K562 (cell line): ENCODE results near the gene ZNF554. TPM values are rescaled to one million over a fixed set of nuclear protein-coding genes. Genes with fewer than 3 reads are reported as not detected.

Experiments used
- GABPB2 ChIP-seq: fragments of 250-450 bp; sonication (Bioruptor Pico); conservative IDR thresholded peaks from 2 replicates; pipeline ENCODE4 v1.5.1; 2021; ENCODE audit warnings: mild to moderate bottlenecking
- POLR2G ChIP-seq: fragments of 200-400 bp; formaldehyde crosslinking; IDR thresholded peaks from 2 replicates; pipeline ENCODE4 v1.6.1; 2017; ENCODE audit warnings: low read depth, mild to moderate bottlenecking, antibody characterized with exemption, low read length, moderate library complexity
- RBM17 ChIP-seq: fragments of 200-400 bp; formaldehyde crosslinking; IDR thresholded peaks from 2 replicates; pipeline ENCODE4 v1.6.1; 2017; ENCODE audit warnings: low read depth, mild to moderate bottlenecking, low read length, borderline replicate concordance
- ZNF408 ChIP-seq: fragments of 250-450 bp; sonication (Bioruptor Pico); IDR thresholded peaks from 2 replicates; pipeline ENCODE4 v1.4.0; 2020; ENCODE audit warnings: low read depth, mild to moderate bottlenecking, moderate library complexity
- polyA plus RNA-seq, 8 experiments: library from polyadenylated mRNA; depleted of rRNA in 4 of 8; stranded (reverse) in 5 of 8; unstranded in 3 of 8; fragments of >200 nt; fragmentation: Nextera tagmentation in 2 of 8; fragmentation: Illumina TruSeq in 1 of 8; extraction: Ambion mirVana in 2 of 8; extraction: Trizol in 1 of 8; gene quantifications; 2 replicates each; pipeline versions ENCODE4 v1.2.1 to v1.2.3, GENCODE V29; 2011 to 2014; ENCODE audit warnings: inconsistent platforms in 1 of 8, missing spikeins in 1 of 8
- total RNA-seq, 7 experiments: library from RNA; depleted of rRNA in 6 of 7; stranded (reverse); fragments of >200 nt in 6 of 7; fragmentation: Illumina TruSeq in 2 of 7; extraction: Trizol in 2 of 7; gene quantifications; 2 replicates each; pipeline versions ENCODE4 v1.2.1 to v1.2.3, GENCODE V29; 2011 to 2021; ENCODE audit warnings: low replicate concordance in 1 of 7
- TF ChIP-seq, protein P1 (sequence below), 2 experiments: fragments of 450-650 bp in 1 of 2; IDR thresholded peaks; 2 replicates each; pipeline ENCODE4 v1.6.1; 2011 to 2017; ENCODE audit warnings: low read depth in 2 of 2, antibody characterized with exemption in 1 of 2, borderline replicate concordance in 1 of 2, low read length in 1 of 2, mild to moderate bottlenecking in 1 of 2, mixed read lengths in 1 of 2; ENCODE audit not compliant: control insufficient read depth in 1 of 2
- TF ChIP-seq, protein P2 (sequence below): fragments of 200-800 bp; sonication (Bioruptor generic); IDR thresholded peaks from 2 replicates; pipeline ENCODE4 v1.6.1; 2016; ENCODE audit warnings: missing genetic modification characterization, missing compliant biosample characterization

Gene ZNF554
- total and polyA plus RNA-seq, 9 of the 15 experiments (the other 6 are each of a cell fraction or from before 2014, with no cell fraction given): 0.07 to 1.8 (median 1.1) TPM

DNA sequence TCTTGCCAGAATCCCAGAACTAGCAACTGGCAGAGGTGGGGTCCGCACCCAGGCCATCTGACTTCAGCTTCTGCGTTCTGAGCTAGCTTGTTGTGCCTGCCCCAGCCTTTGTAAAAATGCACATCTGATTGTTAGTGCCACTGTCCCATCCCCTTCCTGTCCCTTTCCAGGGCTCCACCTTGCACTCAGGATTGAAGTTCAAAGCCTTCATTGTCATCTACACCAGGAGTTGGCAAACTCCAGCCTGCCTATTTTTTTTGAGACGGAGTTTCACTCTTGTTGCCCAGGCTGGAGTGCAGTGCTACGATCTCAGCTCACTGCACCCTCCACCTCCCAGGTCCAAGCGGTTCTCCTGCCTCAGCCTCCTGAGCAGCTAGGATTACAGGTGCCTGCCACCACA lies 31.4 kb upstream of the ZNF554 start (continued):
- TF ChIP-seq POLR2G (no peak), ZNF408 (CRISPR knock-in tag) (no peak), GABPB2 (CRISPR knock-in tag) (no peak), RBM17 (no peak)
- TF ChIP-seq, protein P1, sequence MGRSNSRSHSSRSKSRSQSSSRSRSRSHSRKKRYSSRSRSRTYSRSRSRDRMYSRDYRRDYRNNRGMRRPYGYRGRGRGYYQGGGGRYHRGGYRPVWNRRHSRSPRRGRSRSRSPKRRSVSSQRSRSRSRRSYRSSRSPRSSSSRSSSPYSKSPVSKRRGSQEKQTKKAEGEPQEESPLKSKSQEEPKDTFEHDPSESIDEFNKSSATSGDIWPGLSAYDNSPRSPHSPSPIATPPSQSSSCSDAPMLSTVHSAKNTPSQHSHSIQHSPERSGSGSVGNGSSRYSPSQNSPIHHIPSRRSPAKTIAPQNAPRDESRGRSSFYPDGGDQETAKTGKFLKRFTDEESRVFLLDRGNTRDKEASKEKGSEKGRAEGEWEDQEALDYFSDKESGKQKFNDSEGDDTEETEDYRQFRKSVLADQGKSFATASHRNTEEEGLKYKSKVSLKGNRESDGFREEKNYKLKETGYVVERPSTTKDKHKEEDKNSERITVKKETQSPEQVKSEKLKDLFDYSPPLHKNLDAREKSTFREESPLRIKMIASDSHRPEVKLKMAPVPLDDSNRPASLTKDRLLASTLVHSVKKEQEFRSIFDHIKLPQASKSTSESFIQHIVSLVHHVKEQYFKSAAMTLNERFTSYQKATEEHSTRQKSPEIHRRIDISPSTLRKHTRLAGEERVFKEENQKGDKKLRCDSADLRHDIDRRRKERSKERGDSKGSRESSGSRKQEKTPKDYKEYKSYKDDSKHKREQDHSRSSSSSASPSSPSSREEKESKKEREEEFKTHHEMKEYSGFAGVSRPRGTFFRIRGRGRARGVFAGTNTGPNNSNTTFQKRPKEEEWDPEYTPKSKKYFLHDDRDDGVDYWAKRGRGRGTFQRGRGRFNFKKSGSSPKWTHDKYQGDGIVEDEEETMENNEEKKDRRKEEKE (IDR thresholded peaks at IDR 0.05; ENCODE audit: borderline replicate concordance in 1 of 2, control insufficient read depth in 1 of 2, low read depth in 2 of 2, low read length in 1 of 2): no peak
- TF ChIP-seq, protein P2, sequence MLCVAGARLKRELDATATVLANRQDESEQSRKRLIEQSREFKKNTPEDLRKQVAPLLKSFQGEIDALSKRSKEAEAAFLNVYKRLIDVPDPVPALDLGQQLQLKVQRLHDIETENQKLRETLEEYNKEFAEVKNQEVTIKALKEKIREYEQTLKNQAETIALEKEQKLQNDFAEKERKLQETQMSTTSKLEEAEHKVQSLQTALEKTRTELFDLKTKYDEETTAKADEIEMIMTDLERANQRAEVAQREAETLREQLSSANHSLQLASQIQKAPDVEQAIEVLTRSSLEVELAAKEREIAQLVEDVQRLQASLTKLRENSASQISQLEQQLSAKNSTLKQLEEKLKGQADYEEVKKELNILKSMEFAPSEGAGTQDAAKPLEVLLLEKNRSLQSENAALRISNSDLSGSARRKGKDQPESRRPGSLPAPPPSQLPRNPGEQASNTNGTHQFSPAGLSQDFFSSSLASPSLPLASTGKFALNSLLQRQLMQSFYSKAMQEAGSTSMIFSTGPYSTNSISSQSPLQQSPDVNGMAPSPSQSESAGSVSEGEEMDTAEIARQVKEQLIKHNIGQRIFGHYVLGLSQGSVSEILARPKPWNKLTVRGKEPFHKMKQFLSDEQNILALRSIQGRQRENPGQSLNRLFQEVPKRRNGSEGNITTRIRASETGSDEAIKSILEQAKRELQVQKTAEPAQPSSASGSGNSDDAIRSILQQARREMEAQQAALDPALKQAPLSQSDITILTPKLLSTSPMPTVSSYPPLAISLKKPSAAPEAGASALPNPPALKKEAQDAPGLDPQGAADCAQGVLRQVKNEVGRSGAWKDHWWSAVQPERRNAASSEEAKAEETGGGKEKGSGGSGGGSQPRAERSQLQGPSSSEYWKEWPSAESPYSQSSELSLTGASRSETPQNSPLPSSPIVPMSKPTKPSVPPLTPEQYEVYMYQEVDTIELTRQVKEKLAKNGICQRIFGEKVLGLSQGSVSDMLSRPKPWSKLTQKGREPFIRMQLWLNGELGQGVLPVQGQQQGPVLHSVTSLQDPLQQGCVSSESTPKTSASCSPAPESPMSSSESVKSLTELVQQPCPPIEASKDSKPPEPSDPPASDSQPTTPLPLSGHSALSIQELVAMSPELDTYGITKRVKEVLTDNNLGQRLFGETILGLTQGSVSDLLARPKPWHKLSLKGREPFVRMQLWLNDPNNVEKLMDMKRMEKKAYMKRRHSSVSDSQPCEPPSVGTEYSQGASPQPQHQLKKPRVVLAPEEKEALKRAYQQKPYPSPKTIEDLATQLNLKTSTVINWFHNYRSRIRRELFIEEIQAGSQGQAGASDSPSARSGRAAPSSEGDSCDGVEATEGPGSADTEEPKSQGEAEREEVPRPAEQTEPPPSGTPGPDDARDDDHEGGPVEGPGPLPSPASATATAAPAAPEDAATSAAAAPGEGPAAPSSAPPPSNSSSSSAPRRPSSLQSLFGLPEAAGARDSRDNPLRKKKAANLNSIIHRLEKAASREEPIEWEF (CRISPR knock-in tag): no peak
